ENCODE results near the gene SIPA1L2. TPM values are rescaled to one million over a fixed set of nuclear protein-coding genes. Genes with fewer than 3 reads are reported as not detected.

Gene SIPA1L2
- total RNA-seq, 1 donor from 2014 or later = 120 TPM

- no peak for DNase-seq (ENCODE audit: missing footprints)
- intact Hi-C loops (cut with DNase I) = no loop called here
- ATAC-seq = peak; percentile 11
Observed at GRCh38 chr1:232599178-232600041, 30.5 kb downstream of the SIPA1L2 start.

DNA sequence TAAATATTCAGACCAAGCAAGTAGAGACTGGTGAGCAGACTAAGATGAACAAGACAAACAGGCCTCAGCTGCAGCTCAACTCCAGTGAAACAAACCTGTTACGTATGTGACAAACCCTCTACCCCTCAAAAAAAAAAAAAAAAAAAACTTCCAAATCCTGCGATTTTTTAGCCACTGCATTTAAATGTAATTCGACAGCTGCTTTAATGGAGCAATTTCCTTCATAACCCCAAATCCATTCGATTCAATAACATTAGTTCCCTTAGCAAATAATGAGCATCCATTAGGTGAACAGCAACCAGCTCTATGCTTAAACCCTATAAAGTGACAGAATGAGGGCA, 31.1 kb downstream of the SIPA1L2 start:
- ATAC-seq = no peak
- no peak for DNase-seq (ENCODE audit: missing footprints)
- intact Hi-C loops (cut with DNase I) = no loop called here

GRCh38 chr1:232598133-232598532, 31.8 kb downstream of the SIPA1L2 start:
- DNase-seq (ENCODE audit: missing footprints) = no peak
- ATAC-seq = no peak
- intact Hi-C loops (cut with DNase I) = no loop called here

DNA sequence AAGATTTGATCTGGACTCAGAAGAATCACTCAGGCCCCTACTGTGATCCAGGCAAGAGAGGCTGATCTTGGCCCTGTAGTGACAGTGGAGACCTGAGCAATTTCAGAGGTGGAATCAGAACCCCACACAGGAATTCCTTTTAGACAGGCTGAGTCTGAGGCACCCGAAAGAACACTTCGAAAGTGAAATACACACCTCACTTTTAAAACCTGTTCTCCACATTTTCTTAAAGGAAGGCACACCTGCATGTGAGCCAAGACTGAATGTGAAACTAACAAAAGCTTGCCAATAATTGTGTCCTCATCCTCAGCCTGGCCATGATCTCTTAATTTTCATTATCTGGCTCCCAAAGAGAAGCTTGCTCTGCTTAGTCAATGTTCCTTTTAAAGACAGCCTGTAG, 32.2 kb downstream of the SIPA1L2 start:
- intact Hi-C loops (cut with DNase I) = no loop called here
- no peak for ATAC-seq
- DNase-seq (ENCODE audit: missing footprints) = no peak

DNA sequence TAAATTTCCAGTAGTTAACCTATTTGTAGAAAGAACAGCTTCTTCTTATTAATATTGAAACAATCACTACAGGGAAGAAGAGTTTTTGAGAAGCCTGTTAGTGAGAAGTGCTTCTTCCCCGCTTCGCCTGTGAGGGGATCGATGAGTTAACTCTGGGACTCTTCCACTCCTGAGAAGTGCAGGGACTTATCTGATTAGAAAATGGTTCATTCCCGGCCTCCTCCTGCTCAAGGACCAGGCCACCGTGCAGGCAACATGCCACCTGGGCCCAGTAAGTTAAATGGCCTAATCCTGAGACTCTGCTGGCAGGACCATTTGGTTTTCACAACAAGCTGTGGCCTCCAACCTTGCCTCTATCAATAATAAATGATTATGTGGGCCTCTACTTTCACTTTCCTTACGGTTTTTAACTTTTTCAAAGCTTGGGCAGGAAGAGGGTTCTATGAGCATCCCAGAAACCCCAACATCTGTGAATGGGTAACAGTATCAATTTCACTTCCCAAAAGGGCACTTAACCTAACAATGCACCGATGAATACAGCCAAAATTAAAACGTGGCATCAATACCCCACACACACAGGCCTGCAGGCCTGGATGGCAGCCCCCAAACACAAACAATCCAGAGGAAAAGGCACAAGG, 33.1 kb downstream of the SIPA1L2 start:
- intact Hi-C loops (cut with DNase I) = no loop called here
- ATAC-seq (no peak), DNase-seq (ENCODE audit: missing footprints) (no peak)

- intact Hi-C loops (cut with DNase I) = loop anchor here (2.0 kb wide), 1 partner anchor 26 kb away; no protein-coding TSS in a partner anchor
- DNase-seq (ENCODE audit: missing footprints) (no peak), ATAC-seq (peak; percentile 55)
Observed at GRCh38 chr1:232594768-232595698, 34.9 kb downstream of the SIPA1L2 start.

GRCh38 chr1:232593717-232594502, 36.0 kb downstream of the SIPA1L2 start:
- intact Hi-C loops (cut with DNase I) = loop anchor here (2.0 kb wide), 1 partner anchor 27 kb away; no protein-coding TSS in a partner anchor
- no peak for DNase-seq (ENCODE audit: missing footprints)
- no peak for ATAC-seq

- intact Hi-C loops (cut with DNase I) = no loop called here
- DNase-seq (ENCODE audit: missing footprints) (no peak), ATAC-seq (no peak)
Observed at GRCh38 chr1:232591344-232591743, 38.6 kb downstream of the SIPA1L2 start.

- ATAC-seq (no peak), DNase-seq (ENCODE audit: missing footprints) (no peak)
- intact Hi-C loops (cut with DNase I) = no loop called here
Observed at GRCh38 chr1:232590744-232591082, 39.2 kb downstream of the SIPA1L2 start.

- intact Hi-C loops (cut with DNase I) = no loop called here
- DNase-seq (ENCODE audit: missing footprints) (peak; percentile 67), ATAC-seq (peak; percentile 56)
Observed at GRCh38 chr1:232589812-232590743, 39.9 kb downstream of the SIPA1L2 start.

- ATAC-seq (peak; percentile 47), DNase-seq (ENCODE audit: missing footprints) (no peak)
- intact Hi-C loops (cut with DNase I) = no loop called here
Observed at GRCh38 chr1:232589111-232589811, 40.7 kb downstream of the SIPA1L2 start.

- intact Hi-C loops (cut with DNase I) = no loop called here
- ATAC-seq (no peak), DNase-seq (ENCODE audit: missing footprints) (no peak)
Observed at GRCh38 chr1:232587141-232588008, 42.6 kb downstream of the SIPA1L2 start.

DNA sequence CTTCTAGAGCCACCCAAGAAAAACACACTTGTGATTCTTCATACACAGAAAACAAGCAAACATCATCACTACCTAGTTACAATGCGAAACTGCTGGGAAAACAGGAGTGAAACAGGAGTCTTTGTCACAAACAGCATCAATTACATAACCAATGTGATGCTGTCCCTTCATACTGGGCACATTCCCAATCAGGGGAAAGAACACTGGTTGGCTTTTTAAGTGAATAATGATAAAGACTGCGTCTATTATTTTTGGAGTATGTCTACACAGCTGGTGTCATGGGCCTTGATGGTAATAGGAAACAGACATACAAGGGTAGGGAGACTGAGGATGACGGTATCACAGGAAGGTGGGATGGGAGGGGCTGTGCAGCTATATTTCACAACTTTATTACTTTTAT, 43.3 kb downstream of the SIPA1L2 start:
- ATAC-seq = peak; percentile 30
- DNase-seq (ENCODE audit: missing footprints) = no peak
- intact Hi-C loops (cut with DNase I) = no loop called here

- no peak for ATAC-seq
- DNase-seq (ENCODE audit: missing footprints) = no peak
- intact Hi-C loops (cut with DNase I) = no loop called here
Observed at GRCh38 chr1:232585486-232585885, 44.4 kb downstream of the SIPA1L2 start.

DNA sequence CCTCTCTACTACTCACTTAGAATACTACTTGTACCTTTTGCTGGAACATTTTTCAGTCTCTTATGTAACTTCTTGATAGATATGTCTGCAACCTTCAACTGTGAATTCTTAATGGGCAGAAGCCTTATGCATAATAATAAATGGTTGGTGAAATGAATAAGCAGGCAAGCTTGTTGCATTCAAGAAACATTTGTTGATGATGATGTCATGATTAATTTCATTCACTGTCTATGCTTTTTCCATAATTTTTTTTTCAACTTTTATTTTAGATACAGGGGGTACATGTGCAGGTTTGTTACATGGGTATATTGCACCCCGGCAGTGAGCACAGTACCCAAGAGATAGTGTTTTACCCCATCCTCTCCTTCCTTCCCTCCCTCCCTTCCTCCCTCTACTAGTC, 48.0 kb downstream of the SIPA1L2 start:
- no peak for ATAC-seq
- intact Hi-C loops (cut with DNase I) = no loop called here

More for the DNA sequence above, 48.0 kb downstream of the SIPA1L2 start:
- DNase-seq (ENCODE audit: missing footprints) = no peak

Data from Right ventricle myocardium inferior (tissue), 1 donor.